Endothelial cell of umbilical vein (primary cell): ENCODE results near the gene SLC35A2.

ENCODE experiments used
- CTCF ChIP-seq, 2 donors: IDR thresholded peaks; 1 replicate in 1 of 2; 2 replicates in 1 of 2; pipeline ENCODE4 v1.5.1; 2011; ENCODE audit warnings: low read length in 2 of 2, mild to moderate bottlenecking in 2 of 2, moderate library complexity in 2 of 2, control low read depth in 1 of 2, inconsistent platforms in 1 of 2, low read depth in 1 of 2; ENCODE audit not compliant: insufficient read depth in 1 of 2; ENCODE audit errors: extremely low read depth in 1 of 2
- MAX ChIP-seq: IDR thresholded peaks from 2 replicates; pipeline ENCODE4 v1.6.1; 2011; ENCODE audit not compliant: insufficient read depth, insufficient read length

GRCh38 chrX:48960291-48960690 is 48.8 kb upstream of the SLC35A2 start:
- TF ChIP-seq CTCF (IDR thresholded peaks at IDR 0.05; ENCODE audit: extremely low read depth in 1 of 2, insufficient read depth in 1 of 2, low read depth in 1 of 2, low read length in 2 of 2) (no peak), MAX (no peak)
